Dedifferentiated amniotic fluid mesenchymal stem cell (primary cell): Measurements from ENCODE around the gene HOXB5.

ENCODE experiments used
- DNase-seq: peaks from one replicate; pipeline ENCODE4 v3.0.0-alpha.2; 2016; ENCODE audit errors: extremely low spot score

HOXB5 gene

DNA sequence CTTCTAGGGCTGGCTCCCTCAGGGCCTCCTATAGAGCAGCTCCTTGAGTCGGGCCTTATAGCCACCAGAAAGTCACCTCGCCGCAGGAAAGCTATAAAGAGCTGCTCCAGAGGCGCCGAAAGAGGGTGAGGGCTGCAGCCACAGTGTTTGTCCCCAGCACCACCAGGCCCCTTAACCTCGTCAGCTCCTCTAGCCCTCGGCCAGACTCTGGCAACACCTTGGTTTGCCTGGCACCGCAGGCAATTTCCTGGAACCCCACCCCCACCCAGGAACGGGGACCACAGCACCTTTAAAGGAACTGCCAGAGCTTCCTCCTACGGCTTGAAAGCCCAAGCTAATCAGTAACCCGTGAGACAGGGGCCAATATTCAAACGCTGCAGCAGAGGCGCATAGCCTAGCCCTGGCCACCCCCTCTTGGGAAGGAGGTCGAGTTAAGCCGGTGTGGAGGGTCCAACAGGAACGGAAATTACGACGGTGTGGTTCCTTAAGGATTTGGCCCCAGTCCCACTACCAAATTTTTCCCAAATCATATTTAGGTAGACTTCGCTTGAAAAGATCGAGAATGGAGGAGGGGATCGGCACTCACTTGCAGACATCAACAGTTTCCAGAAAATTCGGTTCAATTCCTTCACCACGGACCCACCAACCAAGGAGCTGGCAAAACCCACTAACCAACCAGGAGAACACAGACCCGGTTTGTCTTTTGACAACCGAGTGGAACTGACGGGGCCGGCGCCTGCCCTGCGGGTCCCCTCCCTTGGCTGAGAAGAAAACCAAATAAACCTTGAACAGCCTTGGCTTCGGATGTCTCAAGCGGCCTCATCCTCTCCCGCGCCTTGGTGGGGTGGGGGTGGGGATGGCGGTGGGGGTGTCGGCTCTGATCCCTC is 8.2 kb upstream of the HOXB5 start:
- no peak for DNase-seq

- no peak for DNase-seq
Measured at GRCh38 chr17:48601207-48601538, 7.6 kb upstream of the HOXB5 start.

DNA sequence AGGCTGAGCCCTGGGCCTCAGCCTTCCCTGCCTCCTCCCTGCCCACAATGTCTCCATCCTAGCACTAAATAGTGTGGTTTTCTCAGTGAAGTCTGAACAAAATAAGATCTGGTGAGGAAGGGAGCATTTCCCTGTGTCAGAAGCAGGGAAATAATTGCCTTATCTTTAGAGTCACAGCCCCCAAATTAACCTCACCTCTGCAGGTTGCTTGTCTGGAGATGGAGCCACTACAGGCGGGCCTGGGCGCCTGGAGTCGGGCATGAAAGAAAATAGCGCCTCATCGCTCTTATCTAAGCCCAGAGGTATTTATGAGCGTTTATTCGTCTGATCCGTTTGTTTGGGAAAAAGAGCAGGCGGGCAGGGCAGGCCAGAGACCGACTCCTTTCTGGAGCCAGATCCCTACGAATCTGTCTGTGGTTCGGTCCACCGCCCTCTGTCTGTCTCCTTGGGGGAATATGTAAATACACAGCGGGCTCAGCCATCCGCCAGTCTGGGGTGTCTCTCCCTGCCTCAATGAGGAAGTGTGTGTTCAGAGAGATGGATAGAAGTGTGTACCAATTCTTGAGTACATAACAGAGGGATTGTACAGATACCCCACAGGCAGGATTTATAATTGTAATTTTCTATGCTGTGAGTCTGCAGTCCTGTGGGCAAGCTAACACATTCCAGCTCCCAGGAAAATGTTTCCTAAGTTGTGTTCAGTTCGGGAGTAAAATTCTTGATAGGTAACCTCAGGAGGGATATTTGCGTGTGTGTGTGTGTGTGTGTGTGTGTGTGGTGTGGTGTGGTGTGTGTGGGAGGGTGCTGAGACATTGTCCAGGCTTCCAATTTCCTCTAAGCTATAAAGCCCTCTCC is 6.9 kb upstream of the HOXB5 start:
- DNase-seq, result no peak

DNA sequence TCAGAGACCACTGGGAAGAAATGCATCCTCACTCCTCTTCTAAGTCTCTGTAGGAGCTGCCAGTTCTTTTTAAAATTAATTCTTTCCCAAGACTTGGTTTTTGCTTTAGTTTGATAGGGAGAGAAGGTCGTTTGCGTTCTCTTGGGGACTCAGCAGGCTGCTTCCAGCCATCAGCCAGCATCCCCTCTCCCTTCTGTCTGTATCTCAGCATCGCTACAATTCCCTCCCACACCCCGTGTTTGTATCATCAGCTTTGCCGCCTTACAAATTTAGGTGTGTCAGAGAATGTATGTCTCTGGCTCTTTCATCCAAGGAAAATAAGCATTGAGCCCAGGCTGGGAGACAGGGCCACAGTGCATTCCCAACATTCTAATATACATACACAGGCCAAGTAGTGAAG is 5.8 kb upstream of the HOXB5 start:
- no peak for DNase-seq

- no peak for DNase-seq
Measured at GRCh38 chr17:48598736-48599135, 5.2 kb upstream of the HOXB5 start.

DNA sequence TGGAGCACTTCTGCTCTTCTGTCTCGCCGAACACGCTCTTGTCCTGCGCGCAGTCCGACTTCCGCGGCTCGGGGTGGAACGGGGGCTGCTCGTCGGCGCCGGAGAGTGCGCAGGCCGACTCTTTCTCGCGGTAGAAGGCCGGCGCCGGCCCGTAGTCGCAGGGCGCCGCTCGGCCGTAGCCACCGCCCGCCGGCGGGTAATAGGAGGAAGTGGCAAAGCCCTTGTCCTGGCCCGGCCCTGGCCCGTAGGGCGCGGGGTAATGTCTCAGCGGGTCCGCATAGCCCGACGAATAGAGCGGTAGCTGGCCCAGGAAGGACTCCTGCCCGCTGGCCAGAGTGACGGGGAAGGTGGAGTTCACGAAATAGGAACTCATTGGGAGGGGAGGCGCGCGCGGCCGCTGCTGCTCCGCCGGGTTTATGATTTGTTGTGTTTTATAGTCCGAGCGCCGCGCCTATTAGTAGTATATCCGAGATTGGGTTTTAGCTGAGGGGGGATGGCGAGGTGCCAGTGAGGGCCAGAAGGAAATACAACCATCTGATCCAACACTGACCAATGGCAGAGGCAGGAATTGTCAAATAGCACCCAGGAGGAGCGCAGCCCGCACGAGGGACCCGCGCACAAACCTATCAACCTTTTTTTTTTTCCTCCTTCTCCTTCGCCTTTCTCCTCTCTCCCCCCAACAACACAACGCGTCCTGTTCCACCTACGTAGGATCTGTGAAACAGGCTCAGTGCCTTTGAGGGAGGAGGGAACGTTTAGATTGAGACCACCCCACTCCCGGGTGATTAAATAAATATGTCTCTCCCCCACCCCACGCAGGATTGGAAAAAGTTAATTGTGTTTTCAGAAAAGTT is 4.4 kb upstream of the HOXB5 start:
- DNase-seq, result no peak

- DNase-seq, result no peak
Measured at GRCh38 chr17:48597528-48597777, 3.9 kb upstream of the HOXB5 start.

DNA sequence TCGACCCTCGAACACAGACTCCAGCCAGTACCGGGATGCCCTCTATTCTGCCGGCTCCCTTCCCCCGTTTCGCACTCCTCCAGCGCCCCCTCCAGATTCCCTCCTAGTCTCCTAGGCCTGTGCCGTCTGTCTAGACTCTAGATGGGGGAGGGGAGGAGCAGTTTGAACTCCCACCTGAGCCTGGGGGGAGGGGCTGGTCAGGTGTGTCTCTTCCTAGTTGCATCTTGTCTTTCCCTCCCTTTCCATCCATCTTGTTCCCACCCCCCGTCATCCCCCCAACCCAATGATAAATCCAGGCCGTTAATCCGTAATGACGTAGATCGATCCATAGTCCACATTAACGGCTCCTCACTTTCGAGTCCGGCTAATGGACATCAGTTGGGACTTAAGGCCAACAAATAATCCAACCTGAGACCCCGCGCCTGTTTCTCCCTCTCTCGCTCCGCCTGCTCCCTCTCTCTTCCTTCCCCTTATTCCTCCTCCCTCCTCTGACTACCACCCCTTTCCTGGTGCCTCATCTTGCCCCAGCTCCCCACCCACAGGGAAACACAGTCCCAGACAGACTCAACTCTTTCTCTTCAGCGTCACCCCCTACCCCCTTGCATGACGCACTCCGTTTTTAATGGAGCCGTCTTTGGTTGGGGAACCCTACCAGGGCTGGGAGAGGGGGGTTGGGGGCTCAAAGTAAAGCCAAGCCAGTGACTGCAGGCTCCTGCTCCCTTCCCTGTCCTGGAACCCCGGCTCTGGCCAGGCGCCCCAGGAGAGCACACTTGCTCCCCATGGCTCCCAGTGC is 3.4 kb upstream of the HOXB5 start:
- no peak for DNase-seq

DNA sequence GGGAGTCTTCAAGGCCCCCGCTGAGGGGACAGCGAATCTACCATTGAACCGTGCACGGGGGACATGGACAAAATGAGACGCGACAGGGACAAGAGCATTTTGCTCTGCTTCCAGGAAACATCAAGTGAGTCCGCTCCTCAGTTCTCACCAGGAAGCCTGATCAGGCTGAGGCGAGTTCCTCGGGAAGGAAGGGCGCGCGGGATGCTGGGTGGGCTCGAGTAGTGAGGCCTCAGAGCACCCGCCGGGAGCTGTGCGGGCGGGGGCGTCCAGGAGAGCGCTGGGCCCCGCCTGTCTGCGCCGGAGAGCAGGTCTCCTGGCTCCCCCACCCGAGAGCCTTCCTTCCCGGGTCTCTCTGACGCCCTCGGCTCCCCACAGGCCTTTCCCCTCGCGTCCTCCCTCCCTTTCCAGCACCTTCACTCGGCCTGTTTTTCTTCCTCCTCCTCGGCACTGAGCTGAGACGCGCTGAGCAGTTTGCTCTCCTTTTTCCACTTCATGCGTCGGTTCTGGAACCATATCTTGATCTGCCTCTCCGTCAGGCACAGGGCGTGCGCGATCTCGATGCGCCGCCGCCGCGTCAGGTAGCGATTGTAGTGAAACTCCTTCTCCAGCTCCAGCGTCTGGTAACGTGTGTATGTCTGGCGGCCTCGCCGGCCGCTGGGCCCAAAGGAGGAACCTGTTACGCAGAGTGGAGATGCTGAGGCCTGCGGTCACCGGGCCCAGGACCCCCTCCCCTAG is 2.6 kb upstream of the HOXB5 start:
- no peak for DNase-seq

DNA sequence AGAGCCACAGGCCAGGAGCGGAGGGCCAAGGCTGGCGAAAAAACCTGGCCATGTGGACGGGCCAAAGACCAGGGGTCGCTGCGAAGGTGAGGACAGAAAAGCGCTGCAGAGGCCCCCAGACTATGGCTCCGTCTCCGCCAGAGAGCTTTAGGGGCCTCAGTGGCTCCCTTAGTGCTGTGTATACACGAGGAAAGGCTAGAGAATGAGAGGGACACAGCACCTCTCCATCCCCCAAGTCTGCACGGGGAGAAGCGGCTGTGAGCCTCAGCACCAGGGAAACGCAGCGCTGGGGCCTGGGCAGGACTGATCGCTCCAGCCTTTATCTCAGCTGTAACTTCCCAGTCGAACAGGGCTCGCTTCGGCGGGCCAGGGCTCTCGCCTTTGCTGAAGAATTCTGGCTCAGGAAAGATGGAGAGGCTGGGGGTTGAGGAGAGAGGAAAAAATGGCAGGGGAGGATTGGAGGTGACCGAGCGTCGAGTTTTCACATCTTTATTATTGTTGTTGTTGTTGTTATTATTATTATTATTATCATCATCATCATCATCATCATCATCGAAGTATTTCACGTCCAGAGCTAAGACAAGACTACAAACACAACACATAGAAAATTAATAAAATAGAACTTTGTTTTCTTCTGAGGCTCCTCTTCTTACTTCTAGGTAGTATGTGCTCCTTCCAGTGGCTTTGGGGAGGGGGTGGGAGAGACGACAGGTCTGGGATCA is 1.9 kb upstream of the HOXB5 start:
- no peak for DNase-seq

- DNase-seq, result no peak
Measured at GRCh38 chr17:48594538-48595277, 1.1 kb upstream of the HOXB5 start.

DNA sequence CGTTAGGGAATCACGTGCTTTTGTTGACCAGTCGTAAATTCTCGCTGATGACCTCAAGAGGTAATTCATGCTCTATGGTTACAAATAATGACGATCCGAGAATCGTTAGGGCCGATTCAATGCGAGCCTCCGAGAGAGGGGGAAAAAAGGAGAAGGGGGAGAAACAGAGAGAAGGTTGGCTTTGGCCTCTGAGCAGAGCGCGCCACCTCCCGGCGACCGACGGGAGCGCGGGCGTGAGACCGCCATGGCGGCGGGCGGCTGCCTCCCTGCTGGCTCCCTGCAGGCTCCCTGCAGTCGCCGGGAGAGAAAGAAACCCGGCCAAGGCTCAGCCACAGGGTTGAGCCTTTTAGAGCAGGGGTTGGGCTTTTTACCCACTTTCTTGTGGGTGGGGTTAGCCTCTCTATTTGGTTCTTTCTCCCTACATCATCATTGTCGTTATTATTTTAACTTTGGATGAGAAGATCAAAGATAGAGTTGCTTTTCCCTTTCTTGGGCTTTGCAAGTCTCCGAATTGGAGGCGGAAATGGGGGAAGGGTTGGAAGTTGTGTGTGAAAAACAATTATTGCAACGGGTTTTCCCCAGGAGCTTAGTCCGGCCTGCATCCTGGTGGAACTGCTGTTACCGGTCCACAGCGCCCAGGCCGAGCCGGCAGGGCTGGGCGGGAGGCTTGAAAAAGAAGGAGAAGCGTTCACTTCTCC is 410 bp upstream of the HOXB5 start:
- no peak for DNase-seq

DNA sequence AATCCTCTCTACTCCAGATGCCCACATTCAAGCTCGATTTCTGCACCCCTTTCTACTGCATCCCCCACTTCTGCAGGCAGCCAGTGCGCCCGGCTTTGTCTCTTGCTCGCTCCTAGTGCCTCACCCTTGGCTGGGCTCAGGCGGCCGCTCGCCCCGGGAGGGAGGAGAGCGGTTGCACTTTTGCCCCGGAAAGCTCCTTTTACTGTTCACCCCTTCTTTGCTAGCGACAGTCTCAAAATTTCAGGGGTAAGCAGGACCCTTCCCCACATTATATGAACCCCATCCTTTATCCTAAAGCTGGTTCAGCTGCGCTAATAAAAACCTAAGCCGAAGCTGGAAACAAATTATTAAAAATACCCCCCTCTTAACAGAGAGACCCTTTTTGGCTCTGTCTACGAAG is 1.0 kb downstream of the HOXB5 start:
- DNase-seq, result no peak

- DNase-seq, result no peak
Measured at GRCh38 chr17:48592057-48592514, 1.5 kb downstream of the HOXB5 start.

DNA sequence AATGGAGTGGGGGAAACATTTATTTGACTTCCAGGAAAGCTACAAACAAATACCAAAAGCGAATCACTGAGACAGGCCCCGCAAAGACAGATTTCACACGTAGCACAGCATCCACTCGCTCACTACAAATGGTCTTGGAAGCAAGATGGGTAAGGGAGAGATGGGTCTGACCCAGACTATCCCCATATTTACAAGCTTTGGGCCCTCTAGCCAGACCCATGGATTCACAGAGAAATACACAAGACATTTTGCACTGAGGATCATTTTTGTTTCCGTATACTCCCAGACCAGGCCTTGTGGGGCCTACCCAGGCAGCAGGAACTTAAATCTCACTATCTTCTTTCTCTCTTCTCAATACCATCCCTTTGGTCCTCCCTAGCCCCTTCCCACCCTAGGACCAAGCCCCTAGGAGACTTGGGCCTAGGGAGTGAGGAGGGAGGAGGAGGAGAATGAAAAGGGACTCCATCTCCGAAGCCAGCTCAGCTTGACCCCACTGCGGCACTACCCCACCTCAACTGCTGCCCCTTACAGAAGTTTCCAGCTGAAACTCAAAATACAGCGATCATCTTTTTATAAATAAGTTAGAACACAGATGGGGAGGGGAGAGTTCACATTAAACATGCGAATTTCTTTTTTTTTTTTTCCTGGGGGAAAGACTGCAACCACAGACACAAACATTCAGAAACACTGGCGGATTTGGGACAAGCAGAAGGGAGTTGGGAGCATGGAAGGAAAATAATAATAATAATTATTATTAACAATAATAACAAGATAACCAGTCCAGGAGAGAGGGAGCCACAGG is 2.1 kb downstream of the HOXB5 start:
- DNase-seq, result no peak

GRCh38 chr17:48590607-48591161 is 2.9 kb downstream of the HOXB5 start:
- no peak for DNase-seq

DNA sequence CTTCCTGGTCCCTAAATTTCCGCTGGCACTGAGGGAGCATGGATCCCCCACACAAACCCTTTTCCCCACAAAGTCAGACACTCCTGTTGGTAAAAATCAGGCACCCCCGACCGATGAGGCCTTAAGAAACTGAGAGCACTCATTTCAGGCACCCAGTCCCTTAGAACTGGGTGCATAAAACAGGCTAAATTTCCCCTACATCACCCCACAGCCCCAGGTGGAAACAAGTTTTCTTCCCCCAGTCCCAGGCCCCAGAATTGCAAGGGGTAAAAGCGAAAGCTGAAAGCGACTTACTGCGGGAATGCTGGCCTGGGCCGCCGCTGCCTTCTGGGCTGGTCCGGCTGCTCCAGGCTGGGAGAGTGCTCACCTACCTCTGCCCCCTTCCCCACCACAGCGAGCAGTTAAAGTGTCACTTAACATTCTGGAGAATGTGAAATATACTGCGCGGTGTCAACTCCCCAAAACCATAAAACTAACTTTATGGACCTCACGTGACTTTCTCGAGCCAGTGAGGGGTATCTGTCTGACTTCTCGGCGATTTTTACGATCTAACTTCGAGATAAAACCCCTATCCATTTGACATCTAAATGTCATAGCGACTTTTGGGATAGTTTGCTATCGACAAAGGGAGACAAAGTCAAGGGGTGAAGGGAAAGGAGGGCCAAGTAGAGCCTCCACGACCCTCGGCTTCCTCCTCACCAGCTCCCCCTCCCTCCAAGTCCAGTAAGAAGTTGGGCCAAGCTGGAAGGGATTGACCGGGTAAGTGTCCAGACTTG is 3.6 kb downstream of the HOXB5 start, which contains the start of gene HOXB3:
Gene HOXB3, minus strand, starts transcription at position 411 of the 776 bp plus-strand sequence. CDS start 37,767 bp downstream, outside the sequence.
- DNase-seq, result no peak
